ENCODE results near the gene SYPL1. TPM values are rescaled to one million over a fixed set of nuclear protein-coding genes. Genes with fewer than 3 reads are reported as not detected.

Gene SYPL1
- total RNA-seq, 1 experiment from 2014 or later: 98.3 TPM

- in situ Hi-C loops (cut with HindIII; ENCODE audit: low pct_unique_long_range_greater_than_20kb, low sequenced_read_pairs) (no loop called here), intact Hi-C loops (cut with micrococcal nuclease; ENCODE audit: unreplicated experiment) (no loop called here)
- no peaks in the 10 kb centered on the region for H3K27me3 ChIP-seq (ENCODE audit: control insufficient read depth, insufficient read depth, low read length)
- CTCF ChIA-PET: no interaction called here
- ATAC-seq: no peak
- no TSS peak for BruUV-seq (replicated peaks)
- no peak for TF ChIP-seq POLR2AphosphoS5 (IDR thresholded peaks at IDR 0.05; ENCODE audit: low read depth, low read length)
- TF ChIP-seq REST (IDR thresholded peaks at IDR 0.05; ENCODE audit: insufficient read depth in 1 of 2, low read depth in 2 of 2, low read length in 1 of 2): no peak
- TF ChIP-seq CTCF (IDR thresholded peaks at IDR 0.05): no peak
- TF ChIP-seq SIN3A (IDR thresholded peaks at IDR 0.05; ENCODE audit: borderline replicate concordance, insufficient read depth, low read depth, low read length): no peak
- DNase-seq (ENCODE audit: low read depth, low spot score): no peak
- H3K9me3 ChIP-seq (ENCODE audit: control insufficient read depth, insufficient read depth, low read depth, low read length): no peaks in the 10 kb centered on the region
- H3K27ac ChIP-seq (ENCODE audit: low read length): no peak overlapping the region
- H3K4me3 ChIP-seq (ENCODE audit: low read depth in 2 of 2, low read length in 2 of 2): no peak overlapping the region
- POLR2A ChIA-PET: interaction anchor here (0.6 kb wide), 1 partner anchor 11 kb away, joined by 3 read pairs; the partner anchor contains the start of gene SYPL1
- peaks cover 5% of the 10 kb centered on the region; the same call in 1 of the 2 replicates for H3K4me1 ChIP-seq (ENCODE audit: control insufficient read depth, insufficient read depth, low read length)
- peaks cover 13% of the 10 kb centered on the region for H3K36me3 ChIP-seq (ENCODE audit: control insufficient read depth, insufficient read depth, low read length)
Observed at GRCh38 chr7:106100863-106101629, 11.1 kb downstream of the SYPL1 start.

GRCh38 chr7:106099539-106099938, 12.6 kb downstream of the SYPL1 start:
- no peaks in the 10 kb centered on the region for H3K27me3 ChIP-seq (ENCODE audit: control insufficient read depth, insufficient read depth, low read length)
- in situ Hi-C loops (cut with HindIII; ENCODE audit: low pct_unique_long_range_greater_than_20kb, low sequenced_read_pairs) (no loop called here), intact Hi-C loops (cut with micrococcal nuclease; ENCODE audit: unreplicated experiment) (no loop called here)
- H3K4me1 ChIP-seq (ENCODE audit: control insufficient read depth, insufficient read depth, low read length): peaks cover 5% of the 10 kb centered on the region; the same call in 1 of the 2 replicates
- H3K4me3 ChIP-seq (ENCODE audit: low read depth in 2 of 2, low read length in 2 of 2): no peak overlapping the region
- peaks cover 15% of the 10 kb centered on the region for H3K36me3 ChIP-seq (ENCODE audit: control insufficient read depth, insufficient read depth, low read length)
- no TSS peak for BruUV-seq (replicated peaks)
- TF ChIP-seq REST (IDR thresholded peaks at IDR 0.05; ENCODE audit: insufficient read depth in 1 of 2, low read depth in 2 of 2, low read length in 1 of 2) (no peak), TCF7L2 (IDR thresholded peaks at IDR 0.05; ENCODE audit: low read depth, low read length) (no peak), POLR2AphosphoS5 (IDR thresholded peaks at IDR 0.05; ENCODE audit: low read depth, low read length) (no peak), CTCF (IDR thresholded peaks at IDR 0.05) (no peak), SIN3A (IDR thresholded peaks at IDR 0.05; ENCODE audit: borderline replicate concordance, insufficient read depth, low read depth, low read length) (no peak)
- DNase-seq (ENCODE audit: low read depth, low spot score) (no peak), ATAC-seq (no peak)
- H3K27ac ChIP-seq (ENCODE audit: low read length): no peak overlapping the region
- no peaks in the 10 kb centered on the region for H3K9me3 ChIP-seq (ENCODE audit: control insufficient read depth, insufficient read depth, low read depth, low read length)
- POLR2A ChIA-PET: no interaction called here
- CTCF ChIA-PET: no interaction called here

Data from Panc1 (cell line).